ENCODE measurements around the gene C3. TPM values are rescaled to one million over a fixed set of nuclear protein-coding genes. Genes with fewer than 3 reads are reported as not detected.

C3 gene
- total and polyA plus RNA-seq, 2 of the 13 experiments (the other 11 are each of a cell fraction or from before 2014, with no cell fraction given): 1,455 to 6,272 TPM

DNA sequence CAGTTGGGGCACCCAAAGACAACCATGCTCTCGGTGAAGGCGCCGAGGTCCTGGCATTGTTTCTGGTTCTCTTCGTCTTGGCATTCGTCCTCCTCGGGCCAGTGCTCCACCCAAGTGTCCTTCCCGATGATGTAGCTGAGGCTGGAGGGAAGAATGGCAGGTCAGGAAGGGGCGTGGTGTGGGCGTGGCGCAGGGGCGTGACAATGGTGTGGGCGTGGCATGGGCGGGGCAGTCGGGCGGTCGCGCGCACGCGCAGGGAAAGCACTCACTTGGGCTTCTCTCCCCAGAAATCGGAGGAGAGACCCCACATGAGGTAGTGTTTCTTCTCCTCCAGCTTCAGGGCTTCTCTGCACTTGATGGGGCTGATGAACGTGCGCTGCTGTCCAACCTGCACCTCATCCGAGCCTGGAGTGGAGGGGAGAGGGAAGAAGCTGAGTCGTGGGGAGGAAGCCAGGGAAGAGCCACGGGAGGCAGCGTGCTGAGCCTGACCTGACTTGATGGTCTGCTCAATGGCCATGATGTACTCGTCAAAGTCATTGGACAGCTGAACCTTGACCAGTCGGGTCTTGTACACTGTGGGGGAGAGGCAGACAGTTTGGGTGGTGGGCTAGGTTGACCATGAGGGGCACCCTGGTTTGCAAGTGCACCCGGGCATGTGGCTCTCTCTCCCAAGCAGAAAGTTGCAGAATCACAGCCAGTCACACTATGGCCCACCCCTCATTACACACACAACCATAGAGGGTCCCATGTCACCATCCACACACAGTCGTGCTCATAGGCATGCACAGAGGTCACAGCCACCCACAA, 42.4 kb downstream of the C3 start (continued):
- TF ChIP-seq, protein P1, sequence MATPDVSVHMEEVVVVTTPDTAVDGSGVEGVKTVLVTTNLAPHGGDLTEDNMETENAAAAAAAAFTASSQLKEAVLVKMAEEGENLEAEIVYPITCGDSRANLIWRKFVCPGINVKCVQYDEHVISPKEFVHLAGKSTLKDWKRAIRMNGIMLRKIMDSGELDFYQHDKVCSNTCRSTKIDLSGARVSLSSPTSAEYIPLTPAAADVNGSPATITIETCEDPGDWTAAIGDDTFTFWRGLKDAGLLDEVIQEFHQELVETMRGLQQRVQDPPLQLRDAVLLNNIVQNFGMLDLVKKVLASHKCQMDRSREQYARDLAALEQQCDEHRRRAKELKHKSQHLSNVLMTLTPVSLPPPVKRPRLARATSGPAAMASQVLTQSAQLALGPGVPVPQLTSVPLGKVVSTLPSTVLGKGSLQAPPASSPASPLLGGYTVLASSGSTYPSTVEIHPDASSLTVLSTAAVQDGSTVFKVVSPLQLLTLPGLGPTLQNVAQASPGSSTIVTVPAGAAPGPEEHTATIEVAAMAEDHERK (CRISPR knock-in tag; IDR thresholded peaks at IDR 0.05; ENCODE audit: low read depth): no peak
- peak; percentile 55 for TF ChIP-seq TARDBP (CRISPR knock-in tag; IDR thresholded peaks at IDR 0.05)
- no peak for TF ChIP-seq GTF2F1 (IDR thresholded peaks at IDR 0.05; ENCODE audit: low read length)
- no peak for TF ChIP-seq KMT2A (CRISPR knock-in tag; IDR thresholded peaks at IDR 0.05)
- no peak for TF ChIP-seq MTERF4 (CRISPR knock-in tag; IDR thresholded peaks at IDR 0.05)
- TF ChIP-seq, protein P2, sequence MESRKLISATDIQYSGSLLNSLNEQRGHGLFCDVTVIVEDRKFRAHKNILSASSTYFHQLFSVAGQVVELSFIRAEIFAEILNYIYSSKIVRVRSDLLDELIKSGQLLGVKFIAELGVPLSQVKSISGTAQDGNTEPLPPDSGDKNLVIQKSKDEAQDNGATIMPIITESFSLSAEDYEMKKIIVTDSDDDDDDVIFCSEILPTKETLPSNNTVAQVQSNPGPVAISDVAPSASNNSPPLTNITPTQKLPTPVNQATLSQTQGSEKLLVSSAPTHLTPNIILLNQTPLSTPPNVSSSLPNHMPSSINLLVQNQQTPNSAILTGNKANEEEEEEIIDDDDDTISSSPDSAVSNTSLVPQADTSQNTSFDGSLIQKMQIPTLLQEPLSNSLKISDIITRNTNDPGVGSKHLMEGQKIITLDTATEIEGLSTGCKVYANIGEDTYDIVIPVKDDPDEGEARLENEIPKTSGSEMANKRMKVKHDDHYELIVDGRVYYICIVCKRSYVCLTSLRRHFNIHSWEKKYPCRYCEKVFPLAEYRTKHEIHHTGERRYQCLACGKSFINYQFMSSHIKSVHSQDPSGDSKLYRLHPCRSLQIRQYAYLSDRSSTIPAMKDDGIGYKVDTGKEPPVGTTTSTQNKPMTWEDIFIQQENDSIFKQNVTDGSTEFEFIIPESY (CRISPR knock-in tag; IDR thresholded peaks at IDR 0.05): no peak
- TF ChIP-seq ZNF382 (CRISPR knock-in tag; IDR thresholded peaks at IDR 0.05; ENCODE audit: borderline replicate concordance): no peak
- TF ChIP-seq HOXA5 (CRISPR knock-in tag; IDR thresholded peaks at IDR 0.05): no peak
- peak; percentile 98 for TF ChIP-seq AGO2 (optimal IDR thresholded peaks at IDR 0.05; ENCODE audit: low read depth, low read length)
- no peak for TF ChIP-seq SOX13 (IDR thresholded peaks at IDR 0.05)
- no peak for TF ChIP-seq SOX13 (CRISPR knock-in tag; conservative IDR thresholded peaks at IDR 0.05 in 1 of 2, IDR thresholded peaks at IDR 0.05 in 1 of 2)
- TF ChIP-seq ZNF441 (CRISPR knock-in tag; IDR thresholded peaks at IDR 0.05; ENCODE audit: borderline replicate concordance): no peak
- TF ChIP-seq STAT5B (CRISPR knock-in tag; IDR thresholded peaks at IDR 0.05): no peak
- no peak for TF ChIP-seq EP300 (IDR thresholded peaks at IDR 0.05; ENCODE audit: low read depth in 2 of 2, low read length in 2 of 2)
- no peak for TF ChIP-seq EP300 (CRISPR knock-in tag; IDR thresholded peaks at IDR 0.05; ENCODE audit: borderline replicate concordance)
- TF ChIP-seq ZNF607 (CRISPR knock-in tag; IDR thresholded peaks at IDR 0.05; ENCODE audit: borderline replicate concordance): no peak
- TF ChIP-seq POLR2G (IDR thresholded peaks at IDR 0.05; ENCODE audit: low read depth, low read length): peak; percentile 14; the same call in 1 of the 2 replicates
- no peak for TF ChIP-seq MED1 (CRISPR knock-in tag; IDR thresholded peaks at IDR 0.05)
- no peak for TF ChIP-seq BCL6 (CRISPR knock-in tag; IDR thresholded peaks at IDR 0.05)
- peak; percentile 90 for TF ChIP-seq RBFOX2 (IDR thresholded peaks at IDR 0.05; ENCODE audit: low read depth, low read length)
- no peak for TF ChIP-seq MEF2D (CRISPR knock-in tag; IDR thresholded peaks at IDR 0.05)
- TF ChIP-seq ZC3H13 (CRISPR knock-in tag; IDR thresholded peaks at IDR 0.05): no peak
- no peak for TF ChIP-seq ZNF225 (CRISPR knock-in tag; IDR thresholded peaks at IDR 0.05)
- TF ChIP-seq RBM39 (IDR thresholded peaks at IDR 0.05; ENCODE audit: low read depth, low read length, poor library complexity, severe bottlenecking): peak; percentile 0
- peak; percentile 26; the same call in 1 of the 2 replicates for TF ChIP-seq PAF1 (CRISPR knock-in tag; IDR thresholded peaks at IDR 0.05)
- TF ChIP-seq, protein P3, sequence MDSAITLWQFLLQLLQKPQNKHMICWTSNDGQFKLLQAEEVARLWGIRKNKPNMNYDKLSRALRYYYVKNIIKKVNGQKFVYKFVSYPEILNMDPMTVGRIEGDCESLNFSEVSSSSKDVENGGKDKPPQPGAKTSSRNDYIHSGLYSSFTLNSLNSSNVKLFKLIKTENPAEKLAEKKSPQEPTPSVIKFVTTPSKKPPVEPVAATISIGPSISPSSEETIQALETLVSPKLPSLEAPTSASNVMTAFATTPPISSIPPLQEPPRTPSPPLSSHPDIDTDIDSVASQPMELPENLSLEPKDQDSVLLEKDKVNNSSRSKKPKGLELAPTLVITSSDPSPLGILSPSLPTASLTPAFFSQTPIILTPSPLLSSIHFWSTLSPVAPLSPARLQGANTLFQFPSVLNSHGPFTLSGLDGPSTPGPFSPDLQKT (CRISPR knock-in tag; IDR thresholded peaks at IDR 0.05; ENCODE audit: borderline replicate concordance): no peak
